Heart left ventricle (tissue), 16 donors: ENCODE measurements around the gene NFIA. TPM values are rescaled to one million over a fixed set of nuclear protein-coding genes. Genes with fewer than 3 reads are reported as not detected.

Source experiments
- ATAC-seq, 4 donors: fragments of 200-7000 bp; cut with Tn5 transposase; one replicate each; pipeline ENCODE4 v1.9.1; 2020 to 2022; ENCODE audit warnings: moderate library complexity in 4 of 4, mild to moderate bottlenecking in 3 of 4, moderate number of reproducible peaks in 1 of 4
- DNase-seq, 5 donors: peaks; one replicate each; pipeline ENCODE4 v3.0.0-alpha.2; 2020
- H3K27ac ChIP-seq, 12 donors: fragments of 200-600 bp; sonication (generic) in 4 of 12; one replicate each; pipeline versions ENCODE4 v1.5.0 to v1.8.0; 2016 to 2022; ENCODE audit warnings: mild to moderate bottlenecking in 2 of 12
- H3K27me3 ChIP-seq, 9 donors: fragments of 200-600 bp; sonication (generic) in 2 of 9; one replicate each; pipeline versions ENCODE4 v1.5.1 to v1.8.0; 2016 to 2022; ENCODE audit warnings: mild to moderate bottlenecking in 3 of 9
- H3K36me3 ChIP-seq, 9 donors: fragments of 200-600 bp; sonication (generic) in 2 of 9; one replicate each; pipeline versions ENCODE4 v1.5.0 to v1.8.0; 2018 to 2022; ENCODE audit warnings: mild to moderate bottlenecking in 2 of 9
- H3K4me1 ChIP-seq, 12 donors: fragments of 200-600 bp; sonication (generic) in 4 of 12; one replicate each; pipeline versions ENCODE4 v1.5.0 to v1.8.0; 2016 to 2022; ENCODE audit warnings: mild to moderate bottlenecking in 3 of 12
- H3K4me3 ChIP-seq, 12 donors: fragments of 200-600 bp; sonication (generic) in 4 of 12; one replicate each; pipeline versions ENCODE4 v1.5.0 to v1.8.0; 2017 to 2022; ENCODE audit warnings: mild to moderate bottlenecking in 9 of 12, moderate library complexity in 4 of 12
- H3K9me3 ChIP-seq, 12 donors: fragments of 200-600 bp; sonication (generic) in 4 of 12; one replicate each; pipeline versions ENCODE4 v1.5.0 to v1.8.0; 2016 to 2022; ENCODE audit warnings: mild to moderate bottlenecking in 1 of 12
- POLR2A ChIP-seq, 2 donors: fragments of 450-650 bp; IDR thresholded peaks; one replicate each; pipeline ENCODE4 v1.6.1; 2017; ENCODE audit warnings: antibody characterized with exemption in 2 of 2, mild to moderate bottlenecking in 2 of 2, moderate library complexity in 2 of 2
- WGBS, 4 donors: extraction: QIAGEN DNeasy Blood & Tissue Kit in 2 of 4; methylation state at CpG; one replicate each; pipeline versions ENCODE4 v1.1.5 to v1.1.7; 2013 to 2018; 5-methylcytosine and 5-hydroxymethylcytosine counted together
- intact Hi-C, 10 donors: fragments of 100-400 bp; cut with DNase I; formaldehyde crosslinking; loops; one replicate each; pipeline versions ENCODE4 v1.11.1 to v1.14.2; 2022
- polyA plus RNA-seq, 2 donors: library from polyadenylated mRNA; stranded (reverse); fragments of 200-250 nt; gene quantifications; one replicate each; pipeline ENCODE4 v1.2.3, GENCODE V29; 2013
- total RNA-seq, 9 donors: library from RNA; depleted of rRNA in 2 of 9; stranded (reverse); fragments of >200 nt in 2 of 9; fragmentation: NEBNext Ultra II Directional in 3 of 9; extraction: Animal tissue kit (Norgen Biotek cat#: 25700) in 3 of 9; gene quantifications; one replicate each; pipeline versions ENCODE4 v1.1.0 to v1.2.4, GENCODE V29; 2016 to 2023
- TF ChIP-seq, protein P1 (sequence below), 12 donors: fragments of 200-600 bp; sonication (generic) in 4 of 12; IDR thresholded peaks; one replicate each; pipeline versions ENCODE4 v1.5.0 to v1.8.0; 2018 to 2022; ENCODE audit warnings: antibody characterized with exemption in 12 of 12, mild to moderate bottlenecking in 5 of 12
- donor health status: ischemic (EF 13 %, LVEDD 7.1; RV severe dilation, severe dysfunction).
- donor health status: healthy with polysubstance abuse.
- donor health status: DM: no; HTN: yes; CAD: no.
- donor health status: DM: no; HTN: no; CAD: no.
- donor health status: ischemic (EF 25% LVEDD 6.9; RV normal size, moderate dysfunction).
- donor health status: ischemic (EF 25% LVEDD 5.7; RV mildly dilated, moderate dysfunction).
- donor health status: healthy.
- donor health status: DM: yes; HTN: yes; CAD: no.
- donor health status: ischemic (EF 35%, LVEDD 5.7; RV mildly dilated, moderate dysfunction).
- donor health status: nonischemic (EF 11% LVEDD 7.7; RV severe dilation, severe dysfunction).
- donor health status: DM: yes; HTN: yes; CAD: no.
- donor health status: PGD.
- donor health status: ischemic (EF 29% LVEDD 5.4; RV normal size, mild dysfunction).
- donor health status: nonischemic (EF 23%, LVEDD 6.1; RV moderate dilation, normal function).

NFIA gene
- total and polyA plus RNA-seq, 11 donors, result 12.7 to 121 (median 96.5) TPM

DNA sequence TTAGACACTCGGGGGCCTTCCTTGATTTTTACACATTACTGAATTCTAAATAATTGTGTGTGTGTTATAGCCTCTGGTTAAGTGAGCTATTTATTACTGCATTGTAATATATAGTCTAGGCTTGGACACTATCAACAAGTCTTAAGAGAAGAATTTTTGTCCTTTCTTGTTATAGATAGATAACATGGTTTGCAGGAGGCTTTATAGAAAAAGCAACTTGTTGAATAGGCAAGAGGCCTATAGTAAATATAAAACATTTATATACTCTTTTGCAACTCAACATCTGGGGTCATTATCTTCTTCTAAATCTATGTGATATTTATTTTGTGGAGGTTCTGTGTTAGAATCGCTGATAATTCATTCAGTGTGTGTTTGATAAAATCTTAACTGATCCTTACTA is 293.8 kb downstream of the NFIA start:
- 95 to 99% (median 95%) methylated on average over 2 of the region's 2 CpGs for WGBS, 4 donors
- no peak for DNase-seq

DNA sequence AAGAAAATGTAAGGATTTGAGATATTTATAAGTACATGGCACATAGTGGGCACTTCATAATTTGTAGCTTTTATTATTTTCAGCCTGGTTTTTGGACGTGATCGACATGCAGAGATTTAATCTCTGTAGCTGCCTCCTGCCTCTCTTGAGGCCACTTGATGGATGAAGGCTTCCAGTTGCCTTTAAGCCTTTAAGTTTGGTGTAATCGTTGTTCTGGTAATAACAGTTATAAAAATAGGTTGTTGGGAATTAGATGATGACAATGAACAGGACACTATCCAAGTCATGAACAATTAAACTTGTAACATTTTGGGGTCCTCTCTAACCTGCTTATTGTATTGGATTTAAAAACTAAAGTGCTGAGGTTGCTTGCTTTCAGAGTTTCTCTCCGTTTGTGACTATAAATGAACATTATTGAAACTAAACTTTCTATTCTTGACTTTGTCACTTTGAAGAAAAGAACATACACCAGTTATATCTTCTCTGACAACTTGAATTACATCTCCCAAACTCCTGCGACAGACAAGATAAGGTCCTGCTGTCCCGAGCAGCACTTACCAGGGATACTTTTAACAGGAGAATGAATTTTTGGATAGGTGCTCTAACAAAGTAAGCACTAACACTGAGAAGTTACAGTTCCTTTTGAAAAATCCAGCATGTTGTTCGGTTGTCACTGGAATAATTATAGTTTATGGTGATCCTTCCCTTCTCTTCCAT is 295.0 kb downstream of the NFIA start:
- DNase-seq (no peak), ATAC-seq (peak in 3 of 4 donors; percentile 45 to 82 (median 63))
- Histone ChIP-seq H3K27ac (peak overlapping the region in 11 of 12 donors; percentile 14 to 74 (median 40)), H3K9me3 (no peaks in the 10 kb centered on the region), H3K4me1 (peaks cover 0 to 38% (median 13%) of the 10 kb centered on the region in 12 donors), H3K36me3 (peaks cover 0 to 11% (median 0%) of the 10 kb centered on the region in 9 donors), H3K4me3 (no peak overlapping the region), H3K27me3 (no peaks in the 10 kb centered on the region)
- WGBS, 4 donors, result 42 to 50% (median 44%) methylated on average over 7 of the region's 7 CpGs
- intact Hi-C loops, result loop anchor here in 1 of 10 donors (5.0 kb wide), 1 partner anchor 475 kb away; no protein-coding TSS in a partner anchor
- TF ChIP-seq, protein P1, sequence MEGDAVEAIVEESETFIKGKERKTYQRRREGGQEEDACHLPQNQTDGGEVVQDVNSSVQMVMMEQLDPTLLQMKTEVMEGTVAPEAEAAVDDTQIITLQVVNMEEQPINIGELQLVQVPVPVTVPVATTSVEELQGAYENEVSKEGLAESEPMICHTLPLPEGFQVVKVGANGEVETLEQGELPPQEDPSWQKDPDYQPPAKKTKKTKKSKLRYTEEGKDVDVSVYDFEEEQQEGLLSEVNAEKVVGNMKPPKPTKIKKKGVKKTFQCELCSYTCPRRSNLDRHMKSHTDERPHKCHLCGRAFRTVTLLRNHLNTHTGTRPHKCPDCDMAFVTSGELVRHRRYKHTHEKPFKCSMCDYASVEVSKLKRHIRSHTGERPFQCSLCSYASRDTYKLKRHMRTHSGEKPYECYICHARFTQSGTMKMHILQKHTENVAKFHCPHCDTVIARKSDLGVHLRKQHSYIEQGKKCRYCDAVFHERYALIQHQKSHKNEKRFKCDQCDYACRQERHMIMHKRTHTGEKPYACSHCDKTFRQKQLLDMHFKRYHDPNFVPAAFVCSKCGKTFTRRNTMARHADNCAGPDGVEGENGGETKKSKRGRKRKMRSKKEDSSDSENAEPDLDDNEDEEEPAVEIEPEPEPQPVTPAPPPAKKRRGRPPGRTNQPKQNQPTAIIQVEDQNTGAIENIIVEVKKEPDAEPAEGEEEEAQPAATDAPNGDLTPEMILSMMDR (IDR thresholded peaks at IDR 0.05), result no peak
- TF ChIP-seq POLR2A (IDR thresholded peaks at IDR 0.05), result no peak

More for the DNA sequence above, 293.8 kb downstream of the NFIA start:
- no peaks in the 10 kb centered on the region for H3K9me3 ChIP-seq
- no peak for TF ChIP-seq POLR2A (IDR thresholded peaks at IDR 0.05)
- TF ChIP-seq, protein P1 (IDR thresholded peaks at IDR 0.05), result no peak
- H3K27ac ChIP-seq, result no peak overlapping the region
- H3K36me3 ChIP-seq, result peaks cover 0 to 11% (median 0%) of the 10 kb centered on the region in 9 donors
- H3K4me1 ChIP-seq, result peaks cover 0 to 30% (median 7%) of the 10 kb centered on the region in 12 donors
- no peak overlapping the region for H3K4me3 ChIP-seq
- intact Hi-C loops, result loop anchor here in 1 of 10 donors (5.0 kb wide), 1 partner anchor 474 kb away; no protein-coding TSS in a partner anchor
- no peak for ATAC-seq
- no peaks in the 10 kb centered on the region for H3K27me3 ChIP-seq

DNA sequence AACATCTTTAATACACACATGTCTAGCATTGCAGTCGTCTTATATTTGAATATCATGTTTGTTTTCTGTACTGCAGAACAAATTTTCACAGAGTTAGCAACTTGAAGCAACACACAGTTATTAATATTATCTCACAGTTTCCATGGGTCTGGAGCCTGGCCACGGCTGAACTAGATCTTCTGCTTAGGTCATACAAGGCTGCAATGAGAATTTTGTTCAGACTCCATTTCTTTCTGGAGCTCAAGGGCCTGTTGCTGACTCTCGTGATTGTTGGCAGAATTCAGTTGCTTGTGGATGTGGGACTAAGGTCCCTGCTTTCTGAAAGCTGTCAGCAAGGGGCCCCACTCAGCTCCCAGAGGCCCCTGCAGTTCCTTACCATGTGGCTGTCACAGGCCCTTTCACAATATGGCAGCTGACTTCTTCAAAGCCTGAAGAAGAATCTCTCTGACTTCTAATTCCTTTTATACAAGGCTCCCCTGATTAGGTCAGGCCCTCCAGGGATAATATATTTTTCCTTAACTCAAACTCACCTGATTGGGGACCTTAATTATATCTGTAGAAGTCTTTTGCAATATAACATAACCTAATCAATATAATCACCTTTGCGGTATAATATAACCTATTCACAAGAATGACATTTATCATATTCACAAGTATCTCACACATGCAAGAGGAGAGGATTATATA is 296.3 kb downstream of the NFIA start:
- peak overlapping the region in 11 of 12 donors; percentile 3 to 74 (median 33) for H3K27ac ChIP-seq
- H3K4me1 ChIP-seq, result peaks cover 0 to 38% (median 13%) of the 10 kb centered on the region in 12 donors
- H3K4me3 ChIP-seq, result no peak overlapping the region
- peak in 1 of 5 donors; percentile 26 for DNase-seq
- 49 to 63% (median 58%) methylated on average over 4 of the region's 4 CpGs for WGBS, 4 donors
- H3K27me3 ChIP-seq, result no peaks in the 10 kb centered on the region
- TF ChIP-seq POLR2A (IDR thresholded peaks at IDR 0.05), result no peak
- TF ChIP-seq, protein P1 (IDR thresholded peaks at IDR 0.05), result no peak
- peak in 2 of 4 donors; percentile 30 to 39 for ATAC-seq
- peaks cover 0 to 16% (median 7%) of the 10 kb centered on the region in 9 donors for H3K36me3 ChIP-seq
- intact Hi-C loops, result loop anchor here in 1 of 10 donors (5.0 kb wide), 1 partner anchor 476 kb away; no protein-coding TSS in a partner anchor
- no peaks in the 10 kb centered on the region for H3K9me3 ChIP-seq

DNA sequence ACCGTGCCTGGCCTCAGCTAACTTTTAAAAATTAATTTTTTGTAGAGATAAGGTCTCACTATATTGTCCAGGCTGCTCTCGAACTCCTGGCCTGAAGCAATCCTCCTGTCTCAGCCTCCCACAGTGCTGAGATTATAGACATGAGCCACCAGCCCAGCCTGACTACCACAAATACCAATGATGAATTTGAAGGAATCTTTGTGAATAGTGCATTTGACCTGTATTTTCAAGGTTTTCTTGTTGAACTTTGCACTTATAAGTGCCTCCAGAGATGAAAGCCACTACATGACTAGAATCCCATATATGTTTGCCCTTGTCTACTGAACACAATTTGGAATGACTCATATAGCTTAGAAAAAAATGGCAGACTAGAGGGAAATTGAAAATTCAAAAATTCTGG is 297.3 kb downstream of the NFIA start:
- H3K36me3 ChIP-seq, result peaks cover 0 to 23% (median 11%) of the 10 kb centered on the region in 9 donors
- intact Hi-C loops, result loop anchor here in 2 of 10 donors (5.0 kb wide), 2 partner anchors 53 to 477 kb away; no protein-coding TSS in a partner anchor
- TF ChIP-seq, protein P1 (IDR thresholded peaks at IDR 0.05), result no peak
- no peak for TF ChIP-seq POLR2A (IDR thresholded peaks at IDR 0.05)
- ATAC-seq, result no peak
- peaks cover 0 to 35% (median 13%) of the 10 kb centered on the region in 12 donors for H3K4me1 ChIP-seq
- 89 to 97% (median 92%) methylated on average over 2 of the region's 2 CpGs for WGBS, 4 donors
- no peak overlapping the region for H3K4me3 ChIP-seq
- peak overlapping the region in 1 of 12 donors; percentile 3 for H3K27ac ChIP-seq
- no peak for DNase-seq
- H3K27me3 ChIP-seq, result no peaks in the 10 kb centered on the region
- H3K9me3 ChIP-seq, result no peaks in the 10 kb centered on the region
